Kidney capillary endothelial cell (primary cell): ENCODE data around the gene POLR1F.
"Not testable (repeated sequence)": the region's sequence is repeated elsewhere in the genome, so short reads cannot be mapped to it uniquely, and the experiment has no call there.

ENCODE experiments used
- DNase-seq: peaks from one replicate; pipeline ENCODE4 v3.0.0-alpha.2; 2018; ENCODE audit warnings: low spot score

Gene POLR1F, protein sequence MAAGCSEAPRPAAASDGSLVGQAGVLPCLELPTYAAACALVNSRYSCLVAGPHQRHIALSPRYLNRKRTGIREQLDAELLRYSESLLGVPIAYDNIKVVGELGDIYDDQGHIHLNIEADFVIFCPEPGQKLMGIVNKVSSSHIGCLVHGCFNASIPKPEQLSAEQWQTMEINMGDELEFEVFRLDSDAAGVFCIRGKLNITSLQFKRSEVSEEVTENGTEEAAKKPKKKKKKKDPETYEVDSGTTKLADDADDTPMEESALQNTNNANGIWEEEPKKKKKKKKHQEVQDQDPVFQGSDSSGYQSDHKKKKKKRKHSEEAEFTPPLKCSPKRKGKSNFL

DNA sequence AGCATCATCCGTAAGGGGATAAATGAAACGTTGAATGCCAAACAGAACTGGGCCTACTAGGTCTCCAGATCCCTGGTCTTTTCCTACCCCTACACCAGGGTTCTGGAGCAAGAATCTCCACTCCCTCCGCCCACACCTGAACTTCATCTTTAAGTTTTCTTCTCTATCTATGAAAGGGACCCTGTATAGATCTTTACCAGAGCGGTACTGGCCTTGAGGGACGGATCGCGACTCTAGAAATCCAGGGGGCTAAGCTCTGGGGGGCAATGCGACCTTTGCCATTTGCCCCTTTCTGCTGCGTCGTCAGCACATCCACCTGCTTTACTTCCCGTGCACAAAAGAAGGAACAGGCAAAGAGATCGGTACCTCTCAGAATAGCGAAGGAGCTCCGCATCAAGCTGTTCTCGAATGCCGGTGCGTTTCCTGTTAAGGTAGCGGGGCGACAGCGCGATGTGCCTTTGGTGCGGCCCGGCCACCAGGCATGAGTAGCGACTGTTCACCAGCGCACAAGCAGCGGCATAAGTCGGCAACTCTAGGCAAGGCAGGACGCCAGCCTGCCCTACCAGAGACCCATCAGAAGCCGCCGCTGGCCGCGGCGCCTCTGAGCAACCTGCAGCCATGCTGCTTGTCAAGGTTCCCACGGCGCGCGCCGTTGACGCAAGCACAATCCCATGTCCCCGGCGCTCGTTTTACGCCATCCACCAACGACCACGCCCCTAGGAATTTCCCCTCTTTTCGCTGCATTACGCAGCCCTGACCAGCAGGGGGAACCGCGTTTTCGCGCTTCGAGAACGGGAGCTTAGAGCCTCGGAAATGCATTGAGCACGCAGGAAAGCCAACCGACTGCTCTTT lies at the start of gene POLR1F:
Gene POLR1F, minus strand, starts transcription at position 641 of the 852 bp plus-strand sequence. Its CDS starts 21 bp downstream, at position 620.
- DNase-seq, result peak; percentile 93

DNA sequence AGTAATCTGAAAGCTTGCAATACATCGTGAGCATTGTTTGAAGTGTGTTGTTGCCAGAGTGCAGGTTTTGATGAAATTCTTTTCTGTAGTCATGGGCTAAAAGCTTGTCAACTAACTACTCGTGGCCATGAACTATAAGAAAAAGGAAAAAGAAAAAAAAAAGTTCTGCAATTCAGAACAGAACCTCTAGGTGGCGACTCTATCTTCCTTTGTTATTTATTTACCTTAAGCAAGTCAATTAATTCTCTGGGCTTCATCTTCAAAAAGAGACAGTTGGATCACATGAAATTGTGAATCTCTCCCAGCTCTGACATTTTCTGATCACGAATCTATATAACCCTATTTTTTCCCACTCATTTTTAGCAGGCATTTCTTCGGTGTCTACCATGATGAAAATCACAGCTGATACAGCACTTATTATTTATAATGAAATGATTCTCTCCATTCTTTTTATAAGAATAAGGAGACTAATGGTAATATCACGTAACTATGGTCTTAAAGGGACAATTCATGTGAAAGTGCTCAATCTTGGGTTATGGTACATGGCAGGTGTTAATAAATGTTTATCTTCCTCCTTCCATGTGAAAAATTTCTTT lies 45.8 kb upstream of the POLR1F start:
- peak; percentile 16 for DNase-seq

- DNase-seq, result no peak
These were observed 43.2 kb upstream of the POLR1F start for GRCh38 chr7:19752020-19752419.

- no peak for DNase-seq
These were observed 40.8 kb upstream of the POLR1F start for GRCh38 chr7:19749658-19750057.

GRCh38 chr7:19747740-19748339 lies 39.0 kb upstream of the POLR1F start:
- DNase-seq, result peak; percentile 17

GRCh38 chr7:19744075-19744474 lies 35.2 kb upstream of the POLR1F start:
- DNase-seq, result no peak

GRCh38 chr7:19728716-19729115 lies 19.9 kb upstream of the POLR1F start:
- no peak for DNase-seq

DNA sequence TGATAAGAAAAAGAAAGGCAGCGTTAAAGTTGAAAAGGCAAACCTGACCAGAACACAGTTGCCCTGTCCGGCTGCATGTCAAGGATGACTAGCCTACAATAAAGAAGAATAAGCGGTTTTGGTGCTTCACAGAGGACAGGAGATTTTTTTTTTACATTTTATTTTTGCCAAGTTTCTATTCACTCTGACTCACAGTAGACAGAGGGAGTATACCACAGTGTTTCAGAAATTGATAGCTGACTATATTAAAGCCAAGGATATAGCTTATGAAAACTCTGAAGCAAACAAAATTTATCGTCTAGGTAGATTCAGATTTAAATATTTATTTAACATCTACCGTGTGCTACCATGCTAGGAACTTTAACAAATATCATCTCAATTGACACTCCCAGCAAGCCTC lies 16.9 kb upstream of the POLR1F start:
- no peak for DNase-seq

- no peak for DNase-seq
These were observed 6.7 kb upstream of the POLR1F start for GRCh38 chr7:19715499-19715898.

DNA sequence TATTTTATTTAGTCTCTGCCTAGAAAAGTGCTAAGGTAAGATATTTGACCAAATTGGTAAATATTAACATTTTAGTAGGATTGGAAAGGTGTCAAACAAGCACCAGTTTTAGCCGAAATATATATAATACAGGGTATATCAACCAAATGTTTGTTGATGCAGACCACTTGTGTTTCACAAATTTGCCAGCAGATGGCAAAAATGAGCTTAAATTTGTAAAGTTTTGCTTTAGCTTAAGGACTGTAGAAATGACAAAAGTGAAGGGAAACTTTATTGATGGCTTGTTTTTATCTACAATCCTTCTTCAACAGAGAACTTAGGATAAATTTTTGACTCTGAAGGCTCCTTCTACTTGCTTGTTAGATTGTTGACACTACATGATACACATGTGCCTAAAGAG lies 4.8 kb upstream of the POLR1F start:
- peak; percentile 40 for DNase-seq

GRCh38 chr7:19709249-19709578 lies 377 bp upstream of the POLR1F start:
- no peak for DNase-seq

DNA sequence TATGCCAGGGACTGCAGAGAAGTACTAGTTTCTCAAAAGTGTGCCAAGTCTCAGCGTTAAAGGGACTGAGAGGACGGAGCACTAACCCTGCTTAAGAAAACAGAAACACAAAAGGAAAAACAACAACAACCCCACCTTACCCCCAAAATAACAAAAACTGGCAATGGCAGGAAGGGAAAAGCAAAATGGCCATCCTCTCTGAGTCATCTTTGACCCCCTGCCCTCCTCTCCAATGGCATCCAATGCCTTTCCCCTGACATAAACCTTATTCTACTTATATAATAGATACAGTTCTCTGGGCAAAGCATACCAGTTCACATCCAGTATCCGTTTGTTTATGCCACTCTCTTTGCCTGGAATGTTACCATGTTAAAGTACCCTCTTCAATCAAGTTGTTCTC lies 1.6 kb downstream of the POLR1F start:
- DNase-seq, result peak; percentile 23

DNA sequence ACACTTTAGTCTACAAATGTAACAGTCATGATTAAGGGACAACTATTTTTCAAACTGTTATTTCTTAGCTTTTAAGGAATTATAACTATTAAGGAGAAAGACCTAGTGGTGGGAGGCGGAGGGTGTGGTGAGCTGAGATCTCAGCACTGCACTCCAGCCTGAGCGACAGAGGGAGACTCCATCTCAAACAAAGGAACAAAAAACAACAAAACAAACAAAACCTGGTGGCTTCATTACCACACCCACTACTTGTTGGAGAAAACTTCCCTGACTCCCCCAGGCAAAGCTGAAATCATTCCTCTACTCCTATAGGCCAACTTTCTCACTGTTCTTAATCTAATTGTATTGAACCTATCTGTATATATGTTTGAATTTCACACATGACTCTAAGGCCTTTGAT lies 3.2 kb downstream of the POLR1F start:
- no peak for DNase-seq

DNA sequence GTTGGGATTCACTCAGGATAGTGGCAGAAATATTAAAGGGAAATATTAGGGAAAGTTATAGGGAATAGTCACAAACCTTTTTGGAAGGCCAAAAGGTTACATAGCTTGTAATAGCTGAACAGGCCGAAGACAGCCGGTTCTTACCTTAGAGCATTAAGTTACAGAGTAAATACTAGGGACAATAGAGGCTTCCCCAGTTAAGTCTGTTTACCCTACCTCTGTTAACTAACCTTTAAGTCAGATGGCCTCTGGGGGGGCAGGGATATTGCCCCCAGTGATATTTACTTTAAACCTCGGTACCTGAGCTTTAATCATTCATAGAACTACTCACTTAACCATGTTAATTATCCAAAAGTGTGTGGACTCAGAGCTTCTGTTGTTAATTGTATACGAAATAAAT lies 7.4 kb downstream of the POLR1F start:
- DNase-seq, result no peak

DNA sequence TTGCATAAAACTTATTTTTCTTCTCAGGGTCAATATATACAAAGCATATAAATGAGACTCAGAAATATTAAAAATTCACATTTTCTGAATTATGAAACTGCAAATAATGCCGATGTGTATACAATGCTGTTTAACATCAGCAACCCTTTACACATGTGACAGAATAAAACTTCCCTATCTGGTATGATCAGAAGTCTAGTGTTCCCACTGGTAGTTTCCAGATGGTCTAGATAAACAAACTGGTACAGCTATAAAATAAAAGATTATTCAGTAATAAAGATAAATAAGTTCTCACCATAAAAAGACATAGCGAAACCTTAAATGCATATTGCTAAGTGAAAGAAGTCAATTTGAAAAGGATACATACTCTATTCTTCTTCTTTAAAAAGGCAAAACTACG lies 7.9 kb downstream of the POLR1F start:
- no peak for DNase-seq

DNA sequence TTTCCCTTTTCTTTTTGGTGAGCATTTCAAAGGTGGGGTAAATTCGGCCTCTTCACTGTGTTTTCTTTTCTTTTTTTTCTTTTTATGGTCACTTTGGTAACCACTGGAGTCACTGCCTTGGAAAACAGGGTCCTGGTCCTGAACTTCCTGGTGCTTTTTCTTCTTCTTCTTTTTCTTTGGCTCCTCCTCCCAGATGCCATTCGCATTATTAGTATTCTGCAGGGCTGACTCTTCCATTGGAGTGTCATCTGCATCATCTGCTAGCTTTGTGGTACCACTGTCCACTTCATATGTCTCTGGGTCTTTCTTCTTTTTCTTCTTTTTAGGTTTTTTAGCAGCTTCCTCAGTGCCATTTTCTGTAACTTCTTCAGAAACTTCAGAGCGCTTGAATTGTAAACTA lies 10.5 kb downstream of the POLR1F start:
- DNase-seq, result no peak

DNA sequence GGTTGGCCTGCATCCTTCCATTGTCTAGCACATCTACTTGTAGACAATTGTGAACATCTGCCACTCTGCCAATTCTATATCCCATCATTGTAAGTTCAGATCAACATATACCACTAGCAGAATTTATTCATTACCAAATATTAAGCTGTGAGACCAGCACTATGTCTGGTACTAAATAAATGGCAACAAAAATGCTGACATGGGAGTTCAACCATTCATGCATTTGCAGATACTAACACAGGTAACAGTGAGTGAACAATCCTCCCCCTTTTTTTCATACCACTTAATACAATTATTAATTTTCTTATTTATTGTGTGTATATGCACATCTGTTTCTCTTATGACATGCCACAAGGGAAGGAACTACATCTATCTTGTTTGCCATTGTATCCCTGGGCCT lies 11.9 kb downstream of the POLR1F start:
- no peak for DNase-seq

GRCh38 chr7:19692111-19692828 lies 16.6 kb downstream of the POLR1F start:
- no peak for DNase-seq

- DNase-seq, result no peak
These were observed 18.1 kb downstream of the POLR1F start for GRCh38 chr7:19690736-19691135.

- not testable (repeated sequence) for DNase-seq
These were observed 19.7 kb downstream of the POLR1F start for GRCh38 chr7:19689130-19689529.

- no peak for DNase-seq
These were observed 27.2 kb downstream of the POLR1F start for GRCh38 chr7:19681596-19681995.

DNA sequence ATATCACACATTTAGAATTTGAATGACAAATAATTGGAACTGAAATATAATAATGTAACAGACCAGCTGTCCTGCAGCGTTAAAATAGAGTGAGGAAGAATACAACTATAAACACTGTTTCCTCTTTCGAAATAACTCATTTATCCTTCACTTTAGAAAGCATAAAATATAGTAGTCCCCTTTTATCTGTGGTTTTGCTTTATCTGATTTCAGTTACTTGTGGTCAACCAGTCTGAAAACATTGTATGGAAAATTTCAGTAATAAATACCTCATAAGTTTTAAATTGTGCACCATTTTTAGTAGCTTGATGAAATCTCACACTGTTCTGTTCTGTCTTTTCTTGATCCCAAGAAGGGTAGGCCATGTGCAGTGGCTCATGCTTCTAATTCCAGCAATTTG lies 31.7 kb downstream of the POLR1F start:
- DNase-seq, result no peak
